ENCODE results near the gene RINL.
A peak's percentile ranks its signal among the peaks of the same experiment; 100 is the strongest.
"Not testable (repeated sequence)": the region's sequence is repeated elsewhere in the genome, so short reads cannot be mapped to it uniquely, and the experiment has no call there.

Gene RINL

GRCh38 chr19:38867171-38867780 is 10.8 kb downstream of the RINL start:
- no peak overlapping the region for H3K4me3 ChIP-seq (replicated peaks in 1 of 2; ENCODE audit: low read depth in 2 of 2, low read length in 2 of 2)
- no peak for DNase-seq (ENCODE audit: low read depth in 2 of 2)
- TF ChIP-seq CTCF (IDR thresholded peaks at IDR 0.05; ENCODE audit: low read depth, low read length), result no peak

DNA sequence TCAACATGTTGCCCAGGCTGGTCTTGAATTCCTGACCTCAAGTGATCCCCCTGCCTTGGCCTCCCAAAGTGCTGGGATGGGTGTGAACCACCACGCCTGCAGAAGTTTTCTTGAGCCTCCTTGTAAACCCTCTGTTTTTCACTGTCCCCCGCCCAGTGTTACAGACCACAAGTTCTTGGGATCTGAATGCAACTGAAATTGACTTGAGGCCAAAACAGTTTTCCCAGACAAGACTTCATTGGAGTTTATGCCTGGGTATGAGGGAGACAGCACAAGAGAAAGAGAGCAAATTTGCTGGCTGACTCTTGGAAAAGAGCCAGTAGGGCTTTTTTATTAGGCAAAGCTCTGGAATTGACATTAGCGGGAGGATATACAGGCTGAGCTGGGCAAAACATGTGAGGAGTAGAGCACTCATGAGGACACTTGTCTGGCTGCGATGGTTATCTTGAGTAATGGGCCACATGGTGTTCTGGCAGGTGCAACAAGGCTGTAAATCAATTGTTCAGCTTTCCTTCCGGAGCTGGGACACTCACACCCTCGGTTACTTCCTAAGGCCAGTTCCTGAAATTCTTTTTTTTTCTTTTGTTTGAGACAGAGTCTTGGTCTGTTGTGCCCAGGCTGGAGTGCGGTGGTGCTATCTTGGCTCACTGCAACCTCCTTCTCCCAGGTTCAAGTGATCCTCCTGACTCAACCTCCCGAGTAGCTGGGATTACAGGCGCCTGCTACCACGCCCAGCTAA is 15.6 kb downstream of the RINL start:
- TF ChIP-seq CTCF (IDR thresholded peaks at IDR 0.05; ENCODE audit: low read depth, low read length), result no peak
- H3K4me3 ChIP-seq (replicated peaks in 1 of 2; ENCODE audit: low read depth in 2 of 2, low read length in 2 of 2), result no peak overlapping the region
- peak in 1 of 2 donors; percentile 68 for DNase-seq (ENCODE audit: low read depth in 2 of 2)

DNA sequence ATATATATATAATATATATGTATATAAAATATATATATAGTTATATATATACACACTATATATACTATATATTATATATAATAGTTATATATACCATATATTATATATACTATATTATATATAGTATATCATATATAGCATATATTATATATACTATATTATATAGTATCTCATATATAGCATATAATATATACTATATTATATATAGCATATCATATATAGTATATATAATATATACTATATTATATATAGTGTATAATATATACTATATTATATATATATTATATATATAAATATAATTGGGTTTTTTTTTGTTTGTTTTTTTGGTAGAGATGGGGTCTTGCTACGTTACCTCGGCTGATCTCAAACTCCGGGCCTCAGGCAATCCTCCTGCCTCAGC is 16.7 kb downstream of the RINL start:
- DNase-seq (ENCODE audit: low read depth in 2 of 2), result no peak
- no peak for TF ChIP-seq CTCF (IDR thresholded peaks at IDR 0.05; ENCODE audit: low read depth, low read length)
- H3K4me3 ChIP-seq (replicated peaks in 1 of 2; ENCODE audit: low read depth in 2 of 2, low read length in 2 of 2), result no peak overlapping the region

DNA sequence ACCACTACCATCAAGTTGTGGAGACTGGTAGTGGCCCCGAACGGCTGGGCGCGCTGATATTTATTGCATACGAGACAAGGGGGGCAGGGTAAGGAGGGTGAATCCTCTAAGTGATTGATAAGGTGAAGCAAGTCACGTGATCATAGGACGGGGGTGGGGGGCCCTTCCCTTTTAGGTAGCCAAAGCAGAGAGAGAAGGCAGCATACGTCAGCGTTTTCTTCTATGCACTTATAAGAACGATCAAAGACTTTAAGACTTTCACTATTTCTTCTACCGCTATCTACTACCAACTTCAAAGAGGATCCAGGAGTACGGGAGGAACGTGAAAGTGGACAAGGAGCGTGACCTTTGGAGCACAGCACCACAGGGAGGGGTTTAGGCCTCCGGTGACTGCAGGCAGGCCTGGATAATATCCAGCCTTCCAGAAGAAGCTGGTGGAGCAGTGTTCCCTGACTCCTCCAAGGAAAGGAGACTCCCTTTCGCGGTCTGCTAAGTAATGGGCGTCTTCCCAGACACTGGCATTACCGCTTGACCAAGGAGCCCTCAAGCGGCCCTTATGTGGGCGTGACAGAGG is 18.4 kb downstream of the RINL start:
- H3K4me3 ChIP-seq (replicated peaks in 1 of 2; ENCODE audit: low read depth in 2 of 2, low read length in 2 of 2), result not testable (repeated sequence)

DNA sequence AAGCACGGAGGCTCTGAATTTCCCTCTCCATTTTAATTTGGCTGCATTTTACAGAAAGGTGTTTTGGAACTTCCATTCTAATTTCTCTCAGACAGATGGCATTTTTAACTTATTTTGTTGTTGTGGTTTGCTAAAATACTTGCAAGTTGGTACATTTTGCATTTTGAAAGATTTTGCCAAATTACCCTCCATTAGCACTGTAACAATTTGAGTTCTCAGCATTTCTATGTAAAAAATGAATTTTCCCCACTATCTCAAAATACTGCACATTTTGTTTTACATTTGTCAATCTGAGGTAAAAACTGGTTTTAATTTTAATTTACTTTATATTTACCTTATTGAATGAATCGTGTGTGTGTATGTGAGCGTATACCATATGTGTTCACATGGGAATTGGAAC is 21.3 kb downstream of the RINL start:
- DNase-seq (ENCODE audit: low read depth in 2 of 2), result no peak
- TF ChIP-seq CTCF (IDR thresholded peaks at IDR 0.05; ENCODE audit: low read depth, low read length), result no peak
- H3K4me3 ChIP-seq (replicated peaks in 1 of 2; ENCODE audit: low read depth in 2 of 2, low read length in 2 of 2), result no peak overlapping the region

More for the DNA sequence above, 18.4 kb downstream of the RINL start:
- DNase-seq (ENCODE audit: low read depth in 2 of 2), result not testable (repeated sequence)

- DNase-seq (ENCODE audit: low read depth in 2 of 2); H3K4me3 ChIP-seq (replicated peaks in 1 of 2; ENCODE audit: low read depth in 2 of 2, low read length in 2 of 2): not testable (repeated sequence)
Observed at GRCh38 chr19:38855751-38856150, 22.3 kb downstream of the RINL start.

GRCh38 chr19:38854961-38855360 is 23.1 kb downstream of the RINL start:
- DNase-seq (ENCODE audit: low read depth in 2 of 2); H3K4me3 ChIP-seq (replicated peaks in 1 of 2; ENCODE audit: low read depth in 2 of 2, low read length in 2 of 2): not testable (repeated sequence)

- TF ChIP-seq CTCF (IDR thresholded peaks at IDR 0.05; ENCODE audit: low read depth, low read length), result no peak
- peak overlapping the region in 1 of 2 donors; percentile 81 for H3K4me3 ChIP-seq (replicated peaks in 1 of 2; ENCODE audit: low read depth in 2 of 2, low read length in 2 of 2)
- no peak for DNase-seq (ENCODE audit: low read depth in 2 of 2)
Observed at GRCh38 chr19:38853214-38853613, 24.9 kb downstream of the RINL start.
